ENCODE measurements around the gene ENDOV.

GRCh38 chr17:80469667-80470066, 54.7 kb downstream of the ENDOV start:
- no peak for TF ChIP-seq PAX5 (IDR thresholded peaks at IDR 0.05; ENCODE audit: insufficient read depth, low read length, severe bottlenecking)
- TF ChIP-seq SPI1 (IDR thresholded peaks at IDR 0.05; ENCODE audit: low read depth, low read length), result no peak
- no peak for TF ChIP-seq POLR2A (IDR thresholded peaks at IDR 0.05; ENCODE audit: low read depth, low read length)
- TF ChIP-seq POU2F2 (IDR thresholded peaks at IDR 0.05; ENCODE audit: low read depth, low read length), result no peak
- no peak for TF ChIP-seq POLR2AphosphoS5 (IDR thresholded peaks at IDR 0.05; ENCODE audit: low read depth, low read length)

All from GM12891 (cell line).